GM19193 (cell line): ENCODE measurements around the gene PMP22.

Source experiments
- POLR2A ChIP-seq: IDR thresholded peaks from 4 replicates; pipeline ENCODE4 v1.6.1; 2011; ENCODE audit not compliant: insufficient read depth, insufficient read length; ENCODE audit errors: extremely low read depth

Gene PMP22

DNA sequence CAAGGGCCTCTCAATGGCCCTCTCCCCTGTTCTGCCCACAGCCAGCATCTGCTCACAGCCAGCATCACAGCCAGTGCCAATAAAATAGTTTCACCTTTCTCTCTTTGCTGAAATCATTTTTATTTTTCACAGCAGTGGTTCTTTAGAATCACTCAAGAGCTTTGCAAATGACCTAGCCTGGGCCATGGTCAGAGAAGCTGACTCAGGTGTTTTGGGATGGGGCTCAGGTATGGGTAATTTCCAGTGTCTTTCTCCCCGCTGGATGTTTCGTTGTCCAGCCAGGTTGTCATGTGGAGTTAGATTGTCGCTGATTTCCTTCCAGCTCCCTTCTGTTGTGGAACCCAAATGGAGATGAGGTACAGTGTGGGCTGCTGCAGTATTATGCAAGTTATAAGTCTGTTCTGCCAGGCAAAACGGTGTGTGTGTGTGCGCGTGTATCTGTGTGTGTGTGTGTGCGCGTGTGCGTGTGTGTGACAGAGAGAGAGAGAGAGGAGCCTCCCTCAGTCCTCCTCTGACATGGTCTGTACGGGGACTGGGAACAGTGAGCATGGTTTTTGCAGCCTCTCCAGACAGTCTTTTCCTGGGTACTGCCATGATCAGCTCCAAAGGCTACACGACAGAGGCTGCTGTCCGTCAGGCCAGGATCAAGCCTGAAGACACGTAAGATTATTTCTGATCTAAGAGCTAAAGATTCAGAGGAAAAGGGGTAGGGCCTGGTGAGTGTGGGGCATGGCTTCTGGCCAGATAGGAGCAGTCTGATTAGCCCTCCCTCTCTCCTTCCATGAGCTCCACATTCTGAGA, 1.4 kb upstream of the PMP22 start:
- TF ChIP-seq POLR2A, result no peak

GRCh38 chr17:15264542-15264941, 584 bp downstream of the PMP22 start:
- no peak for TF ChIP-seq POLR2A

- no peak for TF ChIP-seq POLR2A
These were observed 1.4 kb downstream of the PMP22 start for GRCh38 chr17:15263680-15264079.

GRCh38 chr17:15263206-15263579, 1.9 kb downstream of the PMP22 start:
- TF ChIP-seq POLR2A, result no peak

- TF ChIP-seq POLR2A, result no peak
These were observed 2.6 kb downstream of the PMP22 start for GRCh38 chr17:15262291-15263205.

DNA sequence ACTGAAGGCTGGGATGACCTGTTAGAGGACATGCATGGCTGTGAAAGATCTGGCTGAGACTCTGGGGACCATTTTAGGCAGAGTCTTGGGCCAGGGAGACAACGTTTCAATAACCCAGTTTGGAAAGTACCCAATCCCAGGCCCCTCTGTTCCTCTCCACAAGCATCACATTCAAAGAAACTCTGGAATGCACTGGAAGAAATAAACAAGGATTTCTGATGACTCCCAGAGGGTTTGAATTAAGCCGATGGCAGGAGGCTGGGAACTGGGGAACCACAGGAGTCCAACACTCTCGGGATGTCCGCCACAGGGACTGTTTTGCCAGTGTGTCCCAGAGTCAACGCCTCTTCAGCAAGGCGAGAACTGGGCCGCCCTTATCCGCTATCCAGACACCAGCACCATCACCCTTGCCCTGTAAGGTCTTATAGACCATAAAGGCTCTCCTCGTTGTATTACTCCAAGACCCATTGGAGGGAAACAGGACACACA, 3.3 kb downstream of the PMP22 start:
- no peak for TF ChIP-seq POLR2A

DNA sequence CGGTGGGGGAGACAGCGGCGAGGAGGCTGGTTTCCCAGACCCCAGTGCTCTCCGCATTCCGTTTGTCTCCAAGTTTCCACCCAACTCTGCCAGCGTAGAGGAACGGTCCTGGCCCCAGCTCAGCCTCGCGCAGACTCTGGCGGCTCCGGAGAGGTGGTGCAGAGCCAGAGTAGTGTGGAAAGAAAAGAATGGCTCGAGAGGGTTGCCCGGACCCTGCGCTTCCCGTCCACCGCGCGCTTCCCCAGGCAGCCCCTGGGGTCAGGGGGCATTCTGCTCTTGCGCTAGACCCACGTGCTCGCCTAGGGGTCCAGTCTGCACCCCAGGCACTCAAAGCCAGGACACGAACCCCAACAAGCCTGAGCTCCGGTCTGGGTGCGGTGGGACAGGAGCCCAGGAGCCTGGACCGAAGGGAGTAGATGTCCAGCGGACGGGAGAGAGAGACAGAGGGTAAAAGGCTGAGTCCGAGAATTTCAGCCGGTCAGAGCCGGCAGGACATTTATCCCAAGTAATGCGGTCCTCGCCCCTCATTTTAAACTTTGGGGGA, 3.8 kb downstream of the PMP22 start:
- no peak for TF ChIP-seq POLR2A

GRCh38 chr17:15260376-15261257, 4.5 kb downstream of the PMP22 start:
- TF ChIP-seq POLR2A, result no peak

- TF ChIP-seq POLR2A, result no peak
These were observed 7.2 kb downstream of the PMP22 start for GRCh38 chr17:15257796-15258512.

DNA sequence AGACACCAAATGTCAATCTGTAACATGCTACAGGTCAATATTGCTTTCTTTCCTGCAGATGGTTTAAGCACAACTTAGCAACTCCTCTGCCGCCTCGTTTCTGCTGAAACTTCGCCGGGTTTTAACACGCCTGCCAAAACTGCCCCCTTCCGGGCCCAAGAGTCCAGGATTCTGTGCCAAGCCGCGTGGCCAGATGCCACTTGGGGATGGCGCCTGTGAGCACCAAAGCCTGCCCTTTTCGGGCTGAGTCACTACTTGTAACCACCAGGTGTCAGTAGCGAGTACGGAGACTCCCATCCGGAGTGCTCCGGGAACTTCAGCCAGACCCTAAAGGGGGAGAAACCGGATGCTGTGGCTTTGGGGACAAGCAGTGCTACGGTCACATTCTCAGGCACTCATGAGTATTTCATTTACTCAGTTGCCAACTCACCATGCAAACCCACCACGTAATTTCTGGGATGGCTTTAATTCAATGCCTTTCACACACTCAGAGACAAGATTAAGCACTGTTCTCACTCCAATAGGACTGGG, 7.8 kb downstream of the PMP22 start:
- no peak for TF ChIP-seq POLR2A

GRCh38 chr17:15256689-15257088, 8.4 kb downstream of the PMP22 start:
- TF ChIP-seq POLR2A, result no peak

DNA sequence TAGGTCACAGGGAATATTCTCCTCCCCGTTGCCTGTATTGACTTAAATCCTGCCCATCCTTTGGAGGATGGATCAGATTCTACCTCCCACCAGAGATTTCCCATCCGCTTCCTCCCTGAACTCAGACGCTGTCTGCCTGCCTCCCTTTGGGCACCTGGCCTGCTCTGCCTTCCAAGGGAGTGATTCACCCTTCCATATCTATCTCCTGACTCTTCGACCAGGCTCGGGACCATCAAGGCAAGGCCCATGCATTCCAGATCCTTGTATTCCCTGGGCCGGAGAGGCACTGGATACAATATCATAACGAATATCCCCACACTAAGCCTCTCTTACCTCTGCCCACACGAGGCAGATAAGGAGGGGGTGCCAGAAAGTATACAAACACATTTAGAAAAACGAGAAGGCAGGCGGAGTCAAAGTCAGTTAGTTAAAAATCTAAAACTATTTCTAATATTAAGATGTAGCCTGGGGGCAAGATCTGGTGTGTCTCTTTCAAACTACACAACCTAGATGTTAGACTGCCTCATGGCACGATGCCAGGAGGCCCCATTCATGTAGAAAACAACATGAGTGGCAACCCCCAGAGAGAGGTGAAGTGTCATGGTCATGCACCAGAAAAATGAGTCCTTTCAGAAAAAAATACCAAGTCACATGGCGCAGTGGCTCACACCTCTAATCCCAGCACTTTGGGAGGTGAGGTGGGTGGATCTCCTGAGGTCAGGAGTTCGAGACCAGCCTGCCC, 9.2 kb downstream of the PMP22 start:
- no peak for TF ChIP-seq POLR2A
